Embryonic facial prominence (tissue), 1 donor: Measurements from ENCODE around the gene TPRN.

Source experiments
- DNase-seq: peaks from one replicate; pipeline ENCODE4 v3.0.0-alpha.2; 2016; ENCODE audit errors: extremely low spot score

TPRN gene

GRCh38 chr9:137225699-137226331, 25.3 kb upstream of the TPRN start:
- no peak for DNase-seq

- no peak for DNase-seq
Measured at GRCh38 chr9:137224830-137225694, 24.5 kb upstream of the TPRN start, which contains the start of gene CYSRT1. Gene CYSRT1 (plus strand): TSS chr9:137225174. CDS start chr9:137225622, 448 bp downstream.

- peak; percentile 91 for DNase-seq
Measured at GRCh38 chr9:137223078-137223970, 22.8 kb upstream of the TPRN start.

GRCh38 chr9:137222190-137223077, 21.9 kb upstream of the TPRN start, which contains the start of gene RNF208:
Gene RNF208 (minus strand): TSS chr9:137222240. CDS start chr9:137221212, 1,028 bp downstream.
- DNase-seq: no peak

- DNase-seq: no peak
Measured at GRCh38 chr9:137221506-137222111, 21.1 kb upstream of the TPRN start.

GRCh38 chr9:137221095-137221505, 20.6 kb upstream of the TPRN start:
- no peak for DNase-seq

- DNase-seq: no peak
Measured at GRCh38 chr9:137220317-137221094, 20.0 kb upstream of the TPRN start.

- DNase-seq: no peak
Measured at GRCh38 chr9:137219757-137220316, 19.3 kb upstream of the TPRN start.

- DNase-seq: no peak
Measured at GRCh38 chr9:137218754-137219271, 18.3 kb upstream of the TPRN start.

- DNase-seq: no peak
Measured at GRCh38 chr9:137218212-137218753, 17.7 kb upstream of the TPRN start.

GRCh38 chr9:137217276-137218211, 17.0 kb upstream of the TPRN start:
- no peak for DNase-seq

GRCh38 chr9:137216188-137216965, 15.8 kb upstream of the TPRN start:
- no peak for DNase-seq

GRCh38 chr9:137215196-137215986, 14.8 kb upstream of the TPRN start:
- no peak for DNase-seq

- DNase-seq: no peak
Measured at GRCh38 chr9:137214620-137215019, 14.1 kb upstream of the TPRN start.

GRCh38 chr9:137213160-137214060, 12.9 kb upstream of the TPRN start:
- no peak for DNase-seq
